Natural killer cell (primary cell): ENCODE results near the gene XAGE2. TPM values are rescaled to one million over a fixed set of nuclear protein-coding genes. Genes with fewer than 3 reads are reported as not detected.

Experiments used
- ATAC-seq, 3 donors: fragments of 150-1000 bp in 2 of 3; fragments of 200-7000 bp in 1 of 3; cut with Tn5 transposase; 1 replicate in 1 of 3; 2 replicates in 2 of 3; pipeline ENCODE4 v1.10.0; 2021; ENCODE audit warnings: mild to moderate bottlenecking in 2 of 3, moderate library complexity in 2 of 3
- DNase-seq, 2 donors: peaks; one replicate each; pipeline versions ENCODE4 v3.0.0 to v3.0.0-alpha.2; 2013 to 2021; ENCODE audit warnings: mixed read lengths in 1 of 2
- H3K27ac ChIP-seq: one replicate; pipeline ENCODE4 v1.5.1; 2013; ENCODE audit warnings: mild to moderate bottlenecking, low read length
- H3K27me3 ChIP-seq: one replicate; pipeline ENCODE4 v1.6.1; 2013; ENCODE audit warnings: low read length; ENCODE audit not compliant: control insufficient read depth, insufficient read depth
- H3K36me3 ChIP-seq: one replicate; pipeline ENCODE4 v1.6.1; 2013; ENCODE audit warnings: low read length; ENCODE audit not compliant: control insufficient read depth, insufficient read depth
- H3K4me1 ChIP-seq: one replicate; pipeline ENCODE4 v1.6.1; 2013; ENCODE audit warnings: low read length; ENCODE audit not compliant: control insufficient read depth, insufficient read depth
- H3K4me3 ChIP-seq: one replicate; pipeline ENCODE4 v1.5.1; 2013; ENCODE audit warnings: low read length
- H3K9me3 ChIP-seq: one replicate; pipeline ENCODE4 v1.6.1; 2013; ENCODE audit warnings: low read length; ENCODE audit not compliant: control insufficient read depth, insufficient read depth
- H3K27ac Mint-ChIP-seq, 2 donors: one replicate each; pipeline ENCODE4 v1.8.0; 2022; ENCODE audit warnings: mild to moderate bottlenecking in 2 of 2, mixed read lengths in 2 of 2, moderate library complexity in 1 of 2
- H3K27me3 Mint-ChIP-seq, 2 donors: one replicate each; pipeline ENCODE4 v1.8.0; 2022; ENCODE audit warnings: low read depth in 2 of 2, mixed read lengths in 2 of 2
- H3K36me3 Mint-ChIP-seq: one replicate; pipeline ENCODE4 v1.8.0; 2022; ENCODE audit warnings: mixed read lengths
- H3K4me1 Mint-ChIP-seq, 2 donors: one replicate each; pipeline ENCODE4 v1.8.0; 2022; ENCODE audit warnings: mixed read lengths in 2 of 2
- H3K4me3 Mint-ChIP-seq: one replicate; pipeline ENCODE4 v1.8.0; 2022; ENCODE audit warnings: mild to moderate bottlenecking, moderate library complexity, mixed read lengths
- H3K9me3 Mint-ChIP-seq, 2 donors: one replicate each; pipeline ENCODE4 v1.8.0; 2022; ENCODE audit warnings: mixed read lengths in 2 of 2
- CTCF ChIP-seq: fragments of 200-600 bp; IDR thresholded peaks from one replicate; pipeline ENCODE4 v1.8.0; 2022; ENCODE audit warnings: antibody characterized with exemption
- WGBS: methylation state at CpG from one replicate; pipeline ENCODE4 v1.1.7; 2013; ENCODE audit warnings: missing lambda C conversion rate; ENCODE audit not compliant: insufficient coverage; 5-methylcytosine and 5-hydroxymethylcytosine counted together
- intact Hi-C: fragments of 100-400 bp; cut with micrococcal nuclease; formaldehyde crosslinking; loops from one replicate; pipeline ENCODE4 v1.14.2; 2022
- total RNA-seq, 4 donors: library from RNA; stranded (reverse); fragments of 120-200 nt in 1 of 4; gene quantifications; one replicate each; pipeline versions ENCODE4 v1.2.3 to v1.2.4, GENCODE V29; 2013 to 2022

The XAGE2 gene
- total RNA-seq, 3 donors from 2014 or later (not counting 1 experiment from before 2014, with no cell fraction given), result not detected

GRCh38 chrX:52361941-52362340, 6.9 kb upstream of the XAGE2 start:
- H3K4me3 Mint-ChIP-seq, result no peak overlapping the region
- ATAC-seq (no peak), DNase-seq (no peak)
- no peaks in the 10 kb centered on the region for H3K4me1 Mint-ChIP-seq
- WGBS, result 85% methylated on average over 3 of the region's 8 CpGs
- no peak overlapping the region for H3K4me3 ChIP-seq
- no peak overlapping the region for H3K27ac ChIP-seq
- H3K27ac Mint-ChIP-seq, result no peak overlapping the region
- intact Hi-C loops, result no loop called here
- H3K9me3 ChIP-seq, result no peaks in the 10 kb centered on the region
- no peaks in the 10 kb centered on the region for H3K36me3 ChIP-seq
- H3K4me1 ChIP-seq, result no peaks in the 10 kb centered on the region
- H3K27me3 Mint-ChIP-seq, result peaks cover 3 to 55% of the 10 kb centered on the region in 2 donors
- H3K36me3 Mint-ChIP-seq, result no peaks in the 10 kb centered on the region
- H3K9me3 Mint-ChIP-seq, result no peaks in the 10 kb centered on the region
- TF ChIP-seq CTCF, result no peak
- H3K27me3 ChIP-seq, result peaks cover 2% of the 10 kb centered on the region

GRCh38 chrX:52363247-52363883, 5.5 kb upstream of the XAGE2 start:
- Histone ChIP-seq H3K27ac (no peak overlapping the region), H3K27me3 (peaks cover 2% of the 10 kb centered on the region), H3K4me1 (no peaks in the 10 kb centered on the region), H3K36me3 (no peaks in the 10 kb centered on the region), H3K9me3 (no peaks in the 10 kb centered on the region), H3K4me3 (no peak overlapping the region)
- no peak for DNase-seq
- Mint-ChIP-seq H3K27ac (no peak overlapping the region), H3K36me3 (no peaks in the 10 kb centered on the region), H3K9me3 (no peaks in the 10 kb centered on the region), H3K4me3 (no peak overlapping the region), H3K4me1 (no peaks in the 10 kb centered on the region), H3K27me3 (peaks cover 3 to 62% of the 10 kb centered on the region in 2 donors)
- intact Hi-C loops, result no loop called here
- 0% methylated on average over 3 of the region's 8 CpGs for WGBS
- ATAC-seq, result no peak
- TF ChIP-seq CTCF, result no peak

- no peak overlapping the region for H3K27ac Mint-ChIP-seq
- H3K27me3 Mint-ChIP-seq, result peaks cover 7 to 18% of the 10 kb centered on the region in 2 donors
- H3K36me3 Mint-ChIP-seq, result no peaks in the 10 kb centered on the region
- no peak overlapping the region for H3K4me3 Mint-ChIP-seq
- Histone ChIP-seq H3K27ac (no peak overlapping the region), H3K36me3 (no peaks in the 10 kb centered on the region), H3K4me1 (no peaks in the 10 kb centered on the region), H3K4me3 (no peak overlapping the region), H3K9me3 (no peaks in the 10 kb centered on the region), H3K27me3 (no peaks in the 10 kb centered on the region)
- intact Hi-C loops, result no loop called here
- no CpG with 5 or more reads among the region's 2 CpGs for WGBS
- no peaks in the 10 kb centered on the region for H3K9me3 Mint-ChIP-seq
- H3K4me1 Mint-ChIP-seq, result no peaks in the 10 kb centered on the region
- TF ChIP-seq CTCF, result no peak
- ATAC-seq, result no peak
- no peak for DNase-seq
Observed at GRCh38 chrX:52378870-52379269, 10.0 kb downstream of the XAGE2 start.

GRCh38 chrX:52380993-52381392, 12.2 kb downstream of the XAGE2 start:
- no peak overlapping the region for H3K4me3 Mint-ChIP-seq
- no peak overlapping the region for H3K27ac Mint-ChIP-seq
- Histone ChIP-seq H3K27me3 (no peaks in the 10 kb centered on the region), H3K36me3 (no peaks in the 10 kb centered on the region), H3K4me3 (no peak overlapping the region), H3K4me1 (no peaks in the 10 kb centered on the region), H3K27ac (no peak overlapping the region), H3K9me3 (no peaks in the 10 kb centered on the region)
- no peak for TF ChIP-seq CTCF
- intact Hi-C loops, result no loop called here
- ATAC-seq (no peak), DNase-seq (no peak)
- H3K9me3 Mint-ChIP-seq, result no peaks in the 10 kb centered on the region
- WGBS, result 81% methylated on average over 6 of the region's 7 CpGs
- no peaks in the 10 kb centered on the region for H3K36me3 Mint-ChIP-seq
- no peaks in the 10 kb centered on the region for H3K4me1 Mint-ChIP-seq
- H3K27me3 Mint-ChIP-seq, result peaks cover 7 to 28% of the 10 kb centered on the region in 2 donors
